Keratinocyte (primary cell): ENCODE measurements around the gene TINCR.

Experiments used
- EZH2 ChIP-seq: IDR thresholded peaks from one replicate; pipeline ENCODE4 v1.6.1; 2012; ENCODE audit warnings: inconsistent platforms, mild to moderate bottlenecking, low read length, moderate library complexity
- TF ChIP-seq, protein P1 (sequence below), 3 experiments: IDR thresholded peaks in 1 of 3; conservative IDR thresholded peaks in 1 of 3; optimal IDR thresholded peaks in 1 of 3; 2 replicates in 2 of 3; 3 replicates in 1 of 3; pipeline versions ENCODE3 to v1.5.1; 2011; ENCODE audit warnings: low read length in 3 of 3, mild to moderate bottlenecking in 3 of 3, moderate library complexity in 2 of 3, control low read depth in 1 of 3, inconsistent platforms in 1 of 3; ENCODE audit not compliant: insufficient read depth in 2 of 3; ENCODE audit errors: extremely low read depth in 1 of 3

DNA sequence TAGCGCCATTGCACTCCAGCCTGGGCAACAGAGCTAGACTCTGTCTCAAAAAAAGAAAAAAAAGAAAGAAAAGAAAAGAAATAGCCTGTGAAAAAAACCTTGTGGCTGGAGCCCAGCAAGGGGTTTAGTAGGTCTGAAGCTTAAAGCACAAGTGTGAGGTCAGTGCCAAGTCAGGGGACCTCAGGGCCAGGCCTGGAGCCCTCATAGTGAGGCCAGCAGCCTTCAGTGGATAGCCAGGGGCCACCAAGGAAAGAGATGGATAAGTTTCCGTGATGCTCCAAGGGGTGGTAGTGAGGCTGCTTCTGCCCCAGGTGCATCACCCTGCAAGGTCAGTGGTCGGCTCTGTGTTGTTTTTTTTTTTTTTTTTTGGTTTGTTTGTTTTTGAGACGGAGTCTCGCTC is 12.9 kb downstream of the TINCR start:
- TF ChIP-seq, protein P1, sequence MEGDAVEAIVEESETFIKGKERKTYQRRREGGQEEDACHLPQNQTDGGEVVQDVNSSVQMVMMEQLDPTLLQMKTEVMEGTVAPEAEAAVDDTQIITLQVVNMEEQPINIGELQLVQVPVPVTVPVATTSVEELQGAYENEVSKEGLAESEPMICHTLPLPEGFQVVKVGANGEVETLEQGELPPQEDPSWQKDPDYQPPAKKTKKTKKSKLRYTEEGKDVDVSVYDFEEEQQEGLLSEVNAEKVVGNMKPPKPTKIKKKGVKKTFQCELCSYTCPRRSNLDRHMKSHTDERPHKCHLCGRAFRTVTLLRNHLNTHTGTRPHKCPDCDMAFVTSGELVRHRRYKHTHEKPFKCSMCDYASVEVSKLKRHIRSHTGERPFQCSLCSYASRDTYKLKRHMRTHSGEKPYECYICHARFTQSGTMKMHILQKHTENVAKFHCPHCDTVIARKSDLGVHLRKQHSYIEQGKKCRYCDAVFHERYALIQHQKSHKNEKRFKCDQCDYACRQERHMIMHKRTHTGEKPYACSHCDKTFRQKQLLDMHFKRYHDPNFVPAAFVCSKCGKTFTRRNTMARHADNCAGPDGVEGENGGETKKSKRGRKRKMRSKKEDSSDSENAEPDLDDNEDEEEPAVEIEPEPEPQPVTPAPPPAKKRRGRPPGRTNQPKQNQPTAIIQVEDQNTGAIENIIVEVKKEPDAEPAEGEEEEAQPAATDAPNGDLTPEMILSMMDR (optimal IDR thresholded peaks at IDR 0.05 in 1 of 3, IDR thresholded peaks at IDR 0.05 in 1 of 3, conservative IDR thresholded peaks at IDR 0.05 in 1 of 3; ENCODE audit: extremely low read depth in 1 of 3, insufficient read depth in 2 of 3, low read length in 3 of 3), result no peak
- no peak for TF ChIP-seq EZH2
